Gastrocnemius medialis (tissue), 4 donors: ENCODE results near the gene TJP2. TPM values are rescaled to one million over a fixed set of nuclear protein-coding genes. Genes with fewer than 3 reads are reported as not detected.
A peak's percentile ranks its signal among the peaks of the same experiment; 100 is the strongest.

Experiments
- ATAC-seq, 2 donors: fragments of 150-250 bp; one replicate each; pipeline ENCODE4 v1.9.1; 2016
- DNase-seq, 2 donors: peaks; one replicate each; pipeline ENCODE4 v3.0.0-alpha.2; 2019
- H3K27ac ChIP-seq, 4 donors: fragments of 200-600 bp; sonication (generic); 1 replicate in 1 of 4; 2 replicates in 3 of 4; pipeline ENCODE4 v1.5.1; 2016 to 2018; ENCODE audit warnings: mild to moderate bottlenecking in 2 of 4, moderate library complexity in 1 of 4
- H3K27me3 ChIP-seq, 3 donors: fragments of 200-600 bp; sonication (generic) in 2 of 3; 1 replicate in 1 of 3; 2 replicates in 2 of 3; pipeline versions ENCODE4 v1.5.1 to v1.6.0; 2016 to 2019; ENCODE audit warnings: mild to moderate bottlenecking in 1 of 3, moderate library complexity in 1 of 3
- H3K36me3 ChIP-seq, 2 donors: fragments of 200-600 bp; sonication (generic) in 1 of 2; one replicate each; pipeline ENCODE4 v1.5.1; 2017 to 2018
- H3K4me1 ChIP-seq, 2 donors: fragments of 200-600 bp; sonication (generic) in 1 of 2; one replicate each; pipeline ENCODE4 v1.5.1; 2016 to 2017; ENCODE audit warnings: mild to moderate bottlenecking in 2 of 2
- H3K4me3 ChIP-seq, 4 donors: fragments of 200-600 bp; sonication (generic) in 3 of 4; 1 replicate in 1 of 4; 2 replicates in 3 of 4; pipeline ENCODE4 v1.5.1; 2016 to 2019; ENCODE audit warnings: mild to moderate bottlenecking in 2 of 4
- H3K9me3 ChIP-seq, 3 donors: fragments of 200-600 bp; sonication (generic) in 2 of 3; 1 replicate in 1 of 3; 2 replicates in 2 of 3; pipeline ENCODE4 v1.5.1; 2016 to 2019
- POLR2A ChIP-seq, 2 donors: fragments of 450-650 bp; IDR thresholded peaks; one replicate each; pipeline ENCODE4 v1.6.1; 2017; ENCODE audit warnings: antibody characterized with exemption in 2 of 2, mild to moderate bottlenecking in 2 of 2, moderate library complexity in 2 of 2
- in situ Hi-C, 4 donors: fragments of 200-750 bp; cut with MboI; loops; one replicate each; pipeline versions ENCODE4 v1.15.0 to v1.8.0; 2017; ENCODE audit warnings: low sequenced_read_pairs in 4 of 4
- intact Hi-C: fragments of 100-400 bp; cut with DNase I; formaldehyde crosslinking; loops from one replicate; pipeline ENCODE4 v1.15.1; 2023; ENCODE audit warnings: low total_unique reads
- total RNA-seq, 4 donors: library from RNA; depleted of rRNA; stranded (reverse); fragments of >200 nt; gene quantifications; one replicate each; pipeline versions ENCODE4 v1.1.0 to v1.2.3, GENCODE V29; 2016
- TF ChIP-seq, protein P1 (sequence below), 5 experiments: fragments of 450-650 bp in 3 of 5; fragments of 200-600 bp in 2 of 5; sonication (generic) in 2 of 5; IDR thresholded peaks in 4 of 5; conservative IDR thresholded peaks in 1 of 5; 1 replicate in 4 of 5; 2 replicates in 1 of 5; pipeline ENCODE4 v1.5.1; 2016 to 2019; ENCODE audit warnings: antibody characterized with exemption in 5 of 5, mild to moderate bottlenecking in 3 of 5, moderate library complexity in 3 of 5

TJP2 gene
- total RNA-seq, 4 donors from 2014 or later: 10.5 to 23.1 (median 17.6) TPM

GRCh38 chr9:69134412-69134811, 39.7 kb upstream of the TJP2 start:
- in situ Hi-C loops: no loop called here
- intact Hi-C loops: no loop called here
- H3K27ac ChIP-seq: no peak overlapping the region
- TF ChIP-seq POLR2A (IDR thresholded peaks at IDR 0.05): no peak
- TF ChIP-seq, protein P1, sequence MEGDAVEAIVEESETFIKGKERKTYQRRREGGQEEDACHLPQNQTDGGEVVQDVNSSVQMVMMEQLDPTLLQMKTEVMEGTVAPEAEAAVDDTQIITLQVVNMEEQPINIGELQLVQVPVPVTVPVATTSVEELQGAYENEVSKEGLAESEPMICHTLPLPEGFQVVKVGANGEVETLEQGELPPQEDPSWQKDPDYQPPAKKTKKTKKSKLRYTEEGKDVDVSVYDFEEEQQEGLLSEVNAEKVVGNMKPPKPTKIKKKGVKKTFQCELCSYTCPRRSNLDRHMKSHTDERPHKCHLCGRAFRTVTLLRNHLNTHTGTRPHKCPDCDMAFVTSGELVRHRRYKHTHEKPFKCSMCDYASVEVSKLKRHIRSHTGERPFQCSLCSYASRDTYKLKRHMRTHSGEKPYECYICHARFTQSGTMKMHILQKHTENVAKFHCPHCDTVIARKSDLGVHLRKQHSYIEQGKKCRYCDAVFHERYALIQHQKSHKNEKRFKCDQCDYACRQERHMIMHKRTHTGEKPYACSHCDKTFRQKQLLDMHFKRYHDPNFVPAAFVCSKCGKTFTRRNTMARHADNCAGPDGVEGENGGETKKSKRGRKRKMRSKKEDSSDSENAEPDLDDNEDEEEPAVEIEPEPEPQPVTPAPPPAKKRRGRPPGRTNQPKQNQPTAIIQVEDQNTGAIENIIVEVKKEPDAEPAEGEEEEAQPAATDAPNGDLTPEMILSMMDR (IDR thresholded peaks at IDR 0.05 in 4 of 5, conservative IDR thresholded peaks at IDR 0.05 in 1 of 5): no peak
- no peak overlapping the region for H3K4me3 ChIP-seq
- H3K27me3 ChIP-seq: no peaks in the 10 kb centered on the region
- ATAC-seq (no peak), DNase-seq (no peak)
- no peaks in the 10 kb centered on the region for H3K9me3 ChIP-seq
- no peaks in the 10 kb centered on the region for H3K36me3 ChIP-seq
- H3K4me1 ChIP-seq: peaks cover 0 to 34% of the 10 kb centered on the region in 2 donors

GRCh38 chr9:69136185-69136584, 37.9 kb upstream of the TJP2 start:
- Histone ChIP-seq H3K27ac (peak overlapping the region in 2 of 4 donors; percentile 3 to 50), H3K9me3 (no peaks in the 10 kb centered on the region), H3K27me3 (no peaks in the 10 kb centered on the region), H3K4me3 (no peak overlapping the region), H3K36me3 (no peaks in the 10 kb centered on the region), H3K4me1 (peaks cover 0 to 25% of the 10 kb centered on the region in 2 donors)
- ATAC-seq: no peak
- in situ Hi-C loops (no loop called here), intact Hi-C loops (no loop called here)
- no peak for DNase-seq
- TF ChIP-seq, protein P1 (IDR thresholded peaks at IDR 0.05 in 4 of 5, conservative IDR thresholded peaks at IDR 0.05 in 1 of 5): no peak
- TF ChIP-seq POLR2A (IDR thresholded peaks at IDR 0.05): no peak

GRCh38 chr9:69136779-69137178, 37.3 kb upstream of the TJP2 start:
- peaks cover 0 to 21% of the 10 kb centered on the region in 2 donors for H3K4me1 ChIP-seq
- peak overlapping the region in 2 of 4 donors; percentile 3 to 50 for H3K27ac ChIP-seq
- DNase-seq (no peak), ATAC-seq (peak in 1 of 2 donors; percentile 51)
- H3K9me3 ChIP-seq: no peaks in the 10 kb centered on the region
- intact Hi-C loops (no loop called here), in situ Hi-C loops (no loop called here)
- H3K4me3 ChIP-seq: no peak overlapping the region
- TF ChIP-seq, protein P1 (IDR thresholded peaks at IDR 0.05 in 4 of 5, conservative IDR thresholded peaks at IDR 0.05 in 1 of 5): no peak
- TF ChIP-seq POLR2A (IDR thresholded peaks at IDR 0.05): no peak
- H3K36me3 ChIP-seq: no peaks in the 10 kb centered on the region
- H3K27me3 ChIP-seq: no peaks in the 10 kb centered on the region

- Histone ChIP-seq H3K36me3 (no peaks in the 10 kb centered on the region), H3K27me3 (no peaks in the 10 kb centered on the region), H3K9me3 (no peaks in the 10 kb centered on the region), H3K27ac (no peak overlapping the region), H3K4me1 (peaks cover 0 to 16% of the 10 kb centered on the region in 2 donors), H3K4me3 (no peak overlapping the region)
- intact Hi-C loops (no loop called here), in situ Hi-C loops (no loop called here)
- TF ChIP-seq POLR2A (IDR thresholded peaks at IDR 0.05): no peak
- DNase-seq: no peak
- ATAC-seq: no peak
These were observed 36.8 kb upstream of the TJP2 start for GRCh38 chr9:69137311-69137710.

DNA sequence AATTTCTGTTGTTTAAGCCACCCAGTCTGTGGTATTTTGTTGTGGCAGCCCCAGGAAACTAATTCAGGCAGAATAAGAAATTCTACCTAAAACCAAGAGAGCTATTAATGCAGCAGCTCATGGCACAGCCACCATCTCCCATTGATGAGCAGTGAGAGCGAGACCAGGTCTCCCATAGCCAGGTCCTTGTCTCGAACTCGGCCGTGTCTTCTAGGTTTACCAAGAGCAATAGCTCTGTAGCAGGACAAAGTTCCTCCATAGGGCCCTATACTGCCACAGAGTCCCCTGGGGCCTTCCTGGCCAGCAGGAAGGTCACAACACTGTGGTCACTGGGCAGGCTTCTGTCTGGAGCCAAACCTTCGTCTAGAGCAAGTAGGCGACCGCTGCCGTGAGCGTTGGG, 34.5 kb upstream of the TJP2 start:
- Histone ChIP-seq H3K4me1 (peaks cover 0 to 4% of the 10 kb centered on the region in 2 donors), H3K36me3 (no peaks in the 10 kb centered on the region), H3K27ac (no peak overlapping the region), H3K9me3 (no peaks in the 10 kb centered on the region), H3K4me3 (no peak overlapping the region), H3K27me3 (no peaks in the 10 kb centered on the region)
- ATAC-seq (no peak), DNase-seq (no peak)
- in situ Hi-C loops (no loop called here), intact Hi-C loops (no loop called here)
- no peak for TF ChIP-seq POLR2A (IDR thresholded peaks at IDR 0.05)

- no peaks in the 10 kb centered on the region for H3K9me3 ChIP-seq
- DNase-seq: no peak
- no peak for ATAC-seq
- TF ChIP-seq POLR2A (IDR thresholded peaks at IDR 0.05): no peak
- TF ChIP-seq, protein P1 (IDR thresholded peaks at IDR 0.05 in 4 of 5, conservative IDR thresholded peaks at IDR 0.05 in 1 of 5): no peak
- peaks cover 0 to 4% of the 10 kb centered on the region in 2 donors for H3K4me1 ChIP-seq
- no peak overlapping the region for H3K4me3 ChIP-seq
- no peaks in the 10 kb centered on the region for H3K27me3 ChIP-seq
- intact Hi-C loops (no loop called here), in situ Hi-C loops (no loop called here)
- no peaks in the 10 kb centered on the region for H3K36me3 ChIP-seq
- H3K27ac ChIP-seq: no peak overlapping the region
These were observed 33.8 kb upstream of the TJP2 start for GRCh38 chr9:69140123-69140735.
